IPS-18c (cell line): ENCODE results near the gene RNF212B.
"Not testable (repeated sequence)": the region's sequence is repeated elsewhere in the genome, so short reads cannot be mapped to it uniquely, and the experiment has no call there.

Experiments used
- H3K4me3 ChIP-seq: 2 replicates; pipeline ENCODE4 v1.7.0; 2013; ENCODE audit warnings: low read depth, mild to moderate bottlenecking, low read length, moderate library complexity; ENCODE audit not compliant: insufficient read depth
- H3K9me3 ChIP-seq: one replicate; pipeline ENCODE4 v1.6.1; 2013; ENCODE audit warnings: mild to moderate bottlenecking, low read length, moderate library complexity; ENCODE audit not compliant: control insufficient read depth, insufficient read depth

RNF212B gene

GRCh38 chr14:23237772-23238594, at the start of gene RNF212B:
Gene RNF212B (plus strand): TSS chr14:23237936. CDS start chr14:23240346, 2,410 bp downstream.
- Histone ChIP-seq H3K4me3 (peak within 1 kb of the TSS; percentile 25; the same call in 1 of the 2 replicates), H3K9me3 (no peaks in the 10 kb centered on the region)

- Histone ChIP-seq H3K4me3 (no peak overlapping the region), H3K9me3 (no peaks in the 10 kb centered on the region)
Measured at GRCh38 chr14:23193432-23193831, 44.3 kb upstream of the RNF212B start.

- no peak overlapping the region for H3K4me3 ChIP-seq
- no peaks in the 10 kb centered on the region for H3K9me3 ChIP-seq
Measured at GRCh38 chr14:23195552-23196101, 42.1 kb upstream of the RNF212B start.

- not testable (repeated sequence) for H3K9me3 ChIP-seq
Measured at GRCh38 chr14:23196487-23196886, 41.2 kb upstream of the RNF212B start.

GRCh38 chr14:23199141-23199540, 38.6 kb upstream of the RNF212B start:
- not testable (repeated sequence) for H3K4me3 ChIP-seq, H3K9me3 ChIP-seq

More at GRCh38 chr14:23196487-23196886, 41.2 kb upstream of the RNF212B start:
- H3K4me3 ChIP-seq = not testable (repeated sequence)

- Histone ChIP-seq H3K9me3 (peaks cover 2% of the 10 kb centered on the region), H3K4me3 (no peak overlapping the region)
Measured at GRCh38 chr14:23202001-23202400, 35.7 kb upstream of the RNF212B start.

- H3K9me3 ChIP-seq = peaks cover 2% of the 10 kb centered on the region
- H3K4me3 ChIP-seq = no peak overlapping the region; the same call in 1 of the 2 replicates
Measured at GRCh38 chr14:23206422-23207145, 31.2 kb upstream of the RNF212B start.

- H3K4me3 ChIP-seq = no peak overlapping the region; the same call in 1 of the 2 replicates
- peaks cover 2% of the 10 kb centered on the region for H3K9me3 ChIP-seq
Measured at GRCh38 chr14:23207146-23207540, 30.6 kb upstream of the RNF212B start.

GRCh38 chr14:23208324-23208723, 29.4 kb upstream of the RNF212B start:
- H3K9me3 ChIP-seq = peaks cover 2% of the 10 kb centered on the region
- H3K4me3 ChIP-seq = no peak overlapping the region

GRCh38 chr14:23209651-23210423, 27.9 kb upstream of the RNF212B start:
- H3K4me3 ChIP-seq = no peak overlapping the region
- H3K9me3 ChIP-seq = no peaks in the 10 kb centered on the region

- no peaks in the 10 kb centered on the region for H3K9me3 ChIP-seq
- H3K4me3 ChIP-seq = no peak overlapping the region
Measured at GRCh38 chr14:23215421-23215820, 22.3 kb upstream of the RNF212B start.

GRCh38 chr14:23217032-23218020, 20.4 kb upstream of the RNF212B start:
- H3K4me3 ChIP-seq = no peak overlapping the region
- no peaks in the 10 kb centered on the region for H3K9me3 ChIP-seq

- no peak overlapping the region for H3K4me3 ChIP-seq
- no peaks in the 10 kb centered on the region for H3K9me3 ChIP-seq
Measured at GRCh38 chr14:23219075-23219474, 18.7 kb upstream of the RNF212B start.

- H3K4me3 ChIP-seq, H3K9me3 ChIP-seq: not testable (repeated sequence)
Measured at GRCh38 chr14:23224958-23225357, 12.8 kb upstream of the RNF212B start.

GRCh38 chr14:23227566-23227965, 10.2 kb upstream of the RNF212B start:
- H3K9me3 ChIP-seq = no peaks in the 10 kb centered on the region

GRCh38 chr14:23228812-23229211, 8.9 kb upstream of the RNF212B start:
- H3K9me3 ChIP-seq = no peaks in the 10 kb centered on the region

More at GRCh38 chr14:23227566-23227965, 10.2 kb upstream of the RNF212B start:
- no peak overlapping the region for H3K4me3 ChIP-seq

More at GRCh38 chr14:23228812-23229211, 8.9 kb upstream of the RNF212B start:
- no peak overlapping the region for H3K4me3 ChIP-seq
